HG03159 (cell line): ENCODE results near the gene SLC5A12.
A peak's percentile ranks its signal among the peaks of the same experiment; 100 is the strongest.

Source experiments
- ATAC-seq: cut with Tn5 transposase; IDR thresholded peaks from one replicate; pipeline ENCODE4 v1.9.1; 2021; ENCODE audit warnings: mild to moderate bottlenecking, moderate library complexity; ENCODE audit not compliant: unreplicated experiment

Gene SLC5A12, protein sequence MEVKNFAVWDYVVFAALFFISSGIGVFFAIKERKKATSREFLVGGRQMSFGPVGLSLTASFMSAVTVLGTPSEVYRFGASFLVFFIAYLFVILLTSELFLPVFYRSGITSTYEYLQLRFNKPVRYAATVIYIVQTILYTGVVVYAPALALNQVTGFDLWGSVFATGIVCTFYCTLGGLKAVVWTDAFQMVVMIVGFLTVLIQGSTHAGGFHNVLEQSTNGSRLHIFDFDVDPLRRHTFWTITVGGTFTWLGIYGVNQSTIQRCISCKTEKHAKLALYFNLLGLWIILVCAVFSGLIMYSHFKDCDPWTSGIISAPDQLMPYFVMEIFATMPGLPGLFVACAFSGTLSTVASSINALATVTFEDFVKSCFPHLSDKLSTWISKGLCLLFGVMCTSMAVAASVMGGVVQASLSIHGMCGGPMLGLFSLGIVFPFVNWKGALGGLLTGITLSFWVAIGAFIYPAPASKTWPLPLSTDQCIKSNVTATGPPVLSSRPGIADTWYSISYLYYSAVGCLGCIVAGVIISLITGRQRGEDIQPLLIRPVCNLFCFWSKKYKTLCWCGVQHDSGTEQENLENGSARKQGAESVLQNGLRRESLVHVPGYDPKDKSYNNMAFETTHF

DNA sequence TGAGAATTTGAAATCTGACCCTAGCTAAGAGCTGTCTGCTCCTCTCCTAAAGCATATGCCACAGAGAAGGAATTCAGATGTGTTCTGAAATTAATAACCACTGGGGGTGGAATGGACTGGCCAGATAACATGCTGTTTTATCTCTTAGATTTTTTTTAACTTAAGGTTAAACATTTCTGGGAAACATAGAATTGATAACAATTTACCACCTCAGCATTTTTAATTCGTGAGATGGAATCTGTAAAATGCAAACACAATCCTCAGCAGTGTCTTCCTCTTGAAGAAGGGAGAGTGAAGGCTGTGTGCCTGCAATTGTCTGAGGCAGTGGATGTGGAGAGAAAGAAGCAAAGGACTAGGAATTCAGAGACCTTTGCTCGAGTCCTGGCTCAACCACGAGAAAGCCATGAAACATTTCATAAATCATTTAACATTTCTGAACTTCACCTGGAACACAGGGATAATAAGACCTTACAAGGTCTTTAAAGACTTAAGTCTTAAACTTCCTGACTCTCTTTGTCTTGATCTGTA, at the start of gene SLC5A12:
Gene SLC5A12 (minus strand): TSS at position 113 of the 528 bp plus-strand sequence. CDS start 346 bp downstream, outside the sequence.
- no peak for ATAC-seq

DNA sequence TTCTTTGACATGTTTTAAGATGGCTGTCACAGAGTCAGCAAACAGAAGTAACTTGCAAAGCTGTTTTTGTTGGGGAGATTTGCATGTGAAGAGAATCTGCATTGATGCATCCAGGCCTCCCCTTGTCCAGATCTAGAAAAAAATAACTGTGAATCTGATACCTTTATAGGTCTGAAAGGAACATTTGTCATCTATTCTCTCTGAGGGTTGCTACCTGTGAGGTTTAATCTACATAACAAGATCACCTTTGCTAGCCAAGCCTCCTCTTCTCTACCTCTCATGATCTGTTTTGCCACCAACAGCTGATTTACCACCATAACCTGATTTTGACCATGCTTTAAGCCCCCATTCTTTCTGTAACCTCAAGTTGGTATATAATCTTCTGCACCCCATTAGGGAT, 47.2 kb upstream of the SLC5A12 start:
- ATAC-seq, result no peak

DNA sequence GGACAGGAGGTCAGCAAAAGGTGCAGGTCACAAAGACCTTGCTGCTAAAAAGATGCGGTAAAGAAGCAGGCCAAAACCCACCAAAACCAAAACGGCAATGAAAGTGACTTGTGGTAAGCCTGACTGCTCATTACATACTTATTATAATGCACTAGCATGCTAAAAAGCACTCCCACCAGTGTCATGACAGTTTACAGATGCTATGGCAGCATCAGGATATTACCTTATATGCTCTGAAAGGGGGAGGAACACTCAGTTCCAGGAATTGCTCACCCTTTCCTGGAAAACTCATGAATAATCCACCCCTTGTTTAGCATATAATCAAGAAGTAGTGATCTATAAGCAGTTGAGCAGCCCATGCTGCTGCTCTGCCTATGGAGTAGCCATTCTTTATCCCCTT, 45.2 kb upstream of the SLC5A12 start:
- no peak for ATAC-seq

DNA sequence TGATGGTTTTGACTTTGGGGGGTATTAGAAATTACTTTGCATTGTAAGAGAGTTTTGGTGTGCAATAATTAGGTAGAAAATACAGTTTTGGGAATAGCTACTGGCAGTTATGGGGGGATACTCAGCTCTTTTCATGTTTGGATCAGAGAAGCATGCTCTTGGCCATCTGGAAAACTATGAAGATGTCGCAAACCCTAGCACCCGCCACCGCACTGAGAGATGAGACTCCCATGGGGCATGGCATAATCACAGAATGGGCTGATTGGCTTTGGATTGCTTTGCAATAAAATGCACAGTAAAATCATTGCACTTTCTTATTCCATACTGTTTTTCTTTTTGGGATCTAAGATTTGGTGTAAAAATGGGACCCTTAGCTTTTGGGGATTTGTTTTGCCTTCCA, 43.5 kb upstream of the SLC5A12 start:
- no peak for ATAC-seq

DNA sequence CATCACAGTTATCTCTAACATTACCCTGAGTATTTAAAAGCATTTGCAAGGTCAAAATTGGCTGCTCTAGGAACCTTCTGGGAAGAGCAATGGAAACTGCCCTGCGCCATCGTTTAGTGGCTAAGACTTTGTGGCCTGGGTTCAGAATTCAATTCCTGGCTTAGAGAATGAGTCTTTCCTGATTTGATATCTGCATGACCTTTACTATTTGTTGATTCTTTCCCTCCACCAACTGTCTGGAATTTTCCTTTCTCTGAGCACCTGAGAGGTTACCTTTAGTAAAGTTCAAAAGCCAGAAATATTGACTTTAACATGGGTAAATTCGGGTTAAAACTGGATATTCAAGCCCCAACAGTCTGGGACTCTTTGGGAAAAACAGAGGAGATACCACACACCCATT, 43.0 kb upstream of the SLC5A12 start:
- no peak for ATAC-seq

DNA sequence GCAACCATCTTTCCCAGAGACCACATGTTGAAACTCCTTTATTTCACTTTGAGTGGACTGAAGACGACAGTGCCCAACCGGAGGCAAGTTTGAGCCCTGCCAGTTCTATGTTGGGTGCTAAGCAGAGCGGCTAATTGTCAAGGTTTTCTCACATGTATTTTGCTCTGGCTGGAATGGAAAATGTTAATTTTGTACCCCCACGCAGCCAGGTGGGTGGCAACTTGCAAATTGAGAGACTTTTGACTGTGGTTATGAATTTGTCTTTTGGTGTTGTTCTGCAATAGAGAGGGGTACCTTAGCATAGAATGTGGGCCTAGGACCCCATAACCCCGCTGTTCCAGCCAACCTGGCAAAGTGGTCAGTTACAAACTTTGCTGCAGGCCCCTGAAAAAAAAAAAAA, 42.5 kb upstream of the SLC5A12 start:
- no peak for ATAC-seq

DNA sequence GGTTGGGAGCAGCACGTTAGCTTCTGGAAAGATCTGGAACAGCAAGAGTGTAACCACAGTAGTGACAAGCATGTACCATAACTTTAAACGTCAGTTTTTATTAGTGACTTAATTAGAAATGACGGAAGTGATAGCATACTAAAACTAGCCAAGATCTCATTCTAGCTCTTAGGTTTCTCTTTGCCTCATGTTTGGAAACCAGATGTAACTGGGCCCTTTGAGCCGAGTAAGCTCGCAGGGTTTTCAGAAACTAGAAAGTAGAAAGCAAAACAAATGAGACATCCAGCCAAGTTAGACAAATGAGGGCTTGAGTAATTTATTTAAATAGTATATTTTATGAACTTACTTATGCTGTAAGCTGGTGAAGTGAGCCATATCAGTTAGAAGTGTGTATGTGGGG, 40.2 kb upstream of the SLC5A12 start:
- no peak for ATAC-seq

DNA sequence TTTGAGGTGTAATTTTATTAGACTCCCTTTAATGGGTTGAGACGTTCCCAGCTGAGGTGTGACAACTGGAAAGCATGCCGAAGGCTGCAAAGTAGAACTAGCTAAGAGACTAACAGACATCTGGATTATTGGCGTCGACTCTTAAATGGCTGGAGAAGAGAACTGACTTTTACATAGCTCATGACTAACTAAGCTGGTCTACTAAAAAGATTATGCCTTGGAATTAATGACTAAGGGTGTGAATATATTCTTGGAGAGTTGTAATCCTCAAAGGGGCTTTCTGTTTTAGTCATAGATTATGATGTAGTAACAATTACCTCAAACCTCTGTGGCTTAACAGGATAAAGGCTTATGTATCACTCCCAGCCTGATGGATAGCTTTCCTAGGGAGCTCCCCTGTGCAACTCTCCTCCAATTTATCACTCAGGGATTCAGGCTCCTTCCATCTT, 39.5 kb upstream of the SLC5A12 start:
- ATAC-seq, result no peak

DNA sequence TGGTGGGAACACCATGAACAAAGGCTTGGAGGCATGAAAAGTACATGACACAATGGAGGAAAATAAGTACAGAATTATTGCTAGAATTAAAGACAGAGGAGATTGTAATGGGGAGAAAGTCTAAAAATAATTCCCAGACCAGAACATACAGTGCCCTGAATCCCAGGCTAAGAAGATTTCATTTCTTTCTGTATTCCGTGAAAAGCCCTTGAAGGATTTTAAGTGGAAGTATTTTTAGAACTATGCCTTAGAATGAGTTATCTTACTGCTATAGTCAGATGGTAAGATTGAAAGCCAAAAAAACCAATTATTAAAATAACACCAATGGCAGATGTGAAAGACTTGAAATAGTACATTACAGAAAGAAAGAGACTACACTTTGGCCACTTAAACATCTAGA, 36.1 kb upstream of the SLC5A12 start:
- no peak for ATAC-seq

DNA sequence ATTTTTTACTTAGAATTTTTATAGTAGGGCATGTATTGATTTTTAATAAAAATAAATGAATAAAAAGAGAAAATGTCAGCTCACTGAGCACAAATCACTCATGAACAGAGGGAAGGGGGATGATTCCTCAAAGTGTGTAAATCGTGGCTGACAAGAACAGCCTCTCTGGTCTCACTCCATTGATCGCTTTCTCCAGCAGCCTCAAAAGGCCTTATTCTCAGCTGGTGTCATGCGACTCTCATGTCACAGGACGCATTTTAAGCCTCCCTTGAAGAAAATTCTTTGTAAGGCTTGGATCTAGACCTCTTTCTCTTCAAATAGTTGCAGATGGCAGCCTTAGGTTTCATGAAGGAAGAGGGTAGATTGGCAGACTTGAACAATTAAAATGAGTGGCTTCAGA, 33.9 kb upstream of the SLC5A12 start:
- no peak for ATAC-seq

DNA sequence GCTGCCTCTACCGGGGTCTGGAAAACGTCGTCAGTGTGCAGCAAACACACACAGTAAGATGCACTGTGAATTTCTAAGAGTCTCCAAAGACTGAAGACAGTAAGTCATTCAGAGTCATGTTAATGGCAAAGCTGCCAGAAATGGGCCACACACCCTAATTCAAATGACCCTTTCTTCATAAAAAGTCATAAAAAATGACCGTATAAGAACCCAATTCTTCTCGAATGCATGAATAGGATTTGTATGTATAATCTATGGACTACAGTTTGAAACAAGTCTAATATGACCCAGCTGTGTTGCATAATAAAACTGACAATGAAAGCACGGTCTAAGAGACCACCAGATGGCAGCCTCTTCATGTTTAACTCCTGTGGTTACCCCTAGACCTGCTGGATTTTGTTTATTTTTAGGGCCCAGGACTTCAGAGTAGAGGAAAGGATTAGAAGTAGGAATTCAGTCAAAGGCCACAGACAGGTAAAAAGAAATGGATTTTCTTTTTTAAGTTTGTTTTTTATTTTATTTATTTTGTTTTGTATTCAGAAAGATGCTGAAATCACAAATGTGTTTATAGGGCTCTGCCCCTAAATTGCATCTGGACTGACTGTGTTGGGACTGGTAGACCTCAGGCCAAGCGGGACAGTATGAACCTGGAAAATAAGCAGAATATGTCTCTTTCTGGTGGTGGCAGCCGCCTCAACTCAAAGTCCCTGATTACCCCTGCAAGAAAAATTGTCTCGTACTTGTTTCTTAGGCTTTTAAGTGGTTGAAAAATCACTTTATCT, 32.1 kb upstream of the SLC5A12 start:
- peak; percentile 79 for ATAC-seq

DNA sequence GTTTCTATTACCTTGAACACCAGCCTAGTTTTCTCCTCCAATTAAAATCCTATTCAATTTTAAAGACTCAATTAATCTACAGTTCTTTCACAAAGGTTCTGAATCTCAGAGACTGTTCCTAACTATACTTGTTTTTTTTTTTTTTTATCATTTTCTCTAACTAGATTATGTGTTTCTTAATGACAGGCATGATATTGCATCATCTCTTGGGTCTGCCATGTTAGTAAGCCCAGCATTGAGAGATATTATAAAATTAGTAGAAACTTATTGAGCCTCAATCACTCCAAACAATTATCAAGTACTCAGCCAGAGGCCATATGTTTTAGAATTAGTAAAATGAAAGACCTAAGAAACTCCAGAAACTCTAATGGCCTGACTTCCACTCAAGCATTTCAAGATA, 28.1 kb upstream of the SLC5A12 start:
- ATAC-seq, result no peak

DNA sequence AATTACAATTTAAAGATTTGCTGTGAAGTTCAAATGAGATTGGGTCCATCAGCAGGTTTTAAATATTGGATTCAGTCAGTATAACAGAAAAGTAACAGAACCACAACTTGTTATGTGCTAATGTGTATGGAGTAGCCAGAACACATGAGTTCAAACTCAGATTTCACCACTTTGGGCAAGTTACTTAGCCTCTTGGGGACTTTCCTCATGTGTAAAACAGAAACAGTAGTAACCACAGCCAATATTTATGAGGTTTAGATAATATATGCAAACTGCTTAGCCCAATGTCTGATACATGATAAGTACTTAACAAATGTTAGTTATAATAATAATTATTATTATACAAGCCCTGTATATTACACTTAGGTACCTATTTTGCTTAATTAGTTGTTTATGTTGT, 21.8 kb upstream of the SLC5A12 start:
- peak; percentile 81 for ATAC-seq

DNA sequence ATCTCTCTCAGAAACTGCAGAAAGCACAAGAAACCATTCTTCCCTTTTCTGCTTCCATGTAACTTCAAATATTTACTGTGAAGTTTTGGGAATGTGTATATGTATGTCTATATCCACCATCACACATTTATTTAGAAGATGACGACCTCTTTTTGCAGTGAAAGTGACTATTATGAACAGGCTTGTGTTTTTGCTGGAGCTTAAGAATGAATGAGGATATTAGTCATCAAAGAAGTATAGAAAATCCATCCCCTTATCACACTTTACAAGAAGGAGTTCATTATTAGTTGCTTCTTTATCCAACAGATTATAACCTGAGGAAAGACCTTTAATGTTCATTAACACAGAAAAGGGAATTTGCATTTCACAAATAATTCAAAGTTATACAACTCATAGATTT, 21.1 kb upstream of the SLC5A12 start:
- ATAC-seq, result no peak

DNA sequence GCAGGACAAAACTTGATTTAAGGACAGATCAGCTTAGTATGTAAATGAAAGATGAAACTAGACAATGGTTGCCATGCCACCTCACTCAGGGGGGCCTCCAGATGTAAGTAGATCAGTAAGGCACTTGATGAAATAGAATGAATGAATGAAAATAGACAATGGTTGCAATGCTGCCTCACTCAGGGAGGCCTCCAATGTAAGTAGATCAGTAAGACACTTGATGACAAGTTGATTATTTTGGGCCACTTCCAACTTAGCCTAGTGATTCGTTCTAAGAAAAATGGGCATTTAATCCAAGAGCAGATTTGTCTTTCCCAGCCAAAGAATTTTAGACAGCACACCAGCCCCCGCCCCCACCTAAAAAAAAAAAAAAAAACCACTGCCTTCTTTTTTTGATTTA, 19.2 kb upstream of the SLC5A12 start:
- no peak for ATAC-seq

DNA sequence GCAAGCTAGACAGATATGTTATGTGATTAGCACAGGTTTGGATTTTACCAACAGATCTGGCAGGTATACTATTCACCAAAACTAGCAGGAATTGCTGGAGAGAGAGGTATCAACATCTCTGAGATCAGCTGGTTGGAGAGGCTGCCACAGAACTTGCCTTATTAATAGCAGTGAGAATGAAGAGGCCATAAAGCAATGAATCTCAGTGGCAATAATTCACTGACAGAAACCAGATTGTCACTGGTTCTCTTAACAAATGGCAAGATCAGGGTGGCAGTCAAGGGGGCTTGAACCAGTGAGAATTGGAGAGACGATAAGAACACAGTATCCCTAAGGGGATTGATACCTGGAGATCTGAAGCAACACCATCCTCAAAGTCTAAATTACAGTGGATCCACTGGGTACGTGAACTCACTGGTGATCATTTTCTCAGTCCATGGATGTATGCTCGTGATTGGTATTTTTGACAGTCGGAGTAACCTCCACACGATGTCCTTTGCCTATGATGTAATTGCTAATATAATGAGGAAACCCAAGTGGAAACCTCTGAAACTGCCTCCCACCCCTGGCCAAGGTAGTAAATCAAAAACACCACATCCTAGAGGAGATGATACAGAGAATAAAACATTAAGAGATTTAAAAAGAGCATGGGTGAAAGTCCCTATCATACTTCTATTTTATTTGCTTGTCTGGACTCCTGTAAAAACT, 17.7 kb upstream of the SLC5A12 start:
- ATAC-seq, result no peak

DNA sequence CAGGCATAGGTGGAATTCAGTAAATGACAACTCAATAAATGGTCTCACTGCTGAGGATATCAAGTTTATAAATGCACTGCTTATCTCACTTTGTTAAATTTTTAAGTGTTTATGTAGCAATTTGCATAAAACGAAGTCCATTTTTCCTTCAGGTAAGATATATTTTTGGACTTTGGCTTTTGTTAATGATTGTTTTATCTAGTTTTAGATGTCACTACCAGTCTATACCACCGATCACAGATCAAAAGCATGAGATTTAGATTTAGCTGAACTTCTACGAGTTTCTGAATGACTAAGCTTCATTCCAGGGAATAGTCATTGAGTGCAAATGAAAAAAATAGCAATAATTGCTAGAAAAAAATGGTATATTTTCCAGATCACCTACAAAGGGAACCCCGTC, 12.8 kb upstream of the SLC5A12 start:
- ATAC-seq, result no peak

DNA sequence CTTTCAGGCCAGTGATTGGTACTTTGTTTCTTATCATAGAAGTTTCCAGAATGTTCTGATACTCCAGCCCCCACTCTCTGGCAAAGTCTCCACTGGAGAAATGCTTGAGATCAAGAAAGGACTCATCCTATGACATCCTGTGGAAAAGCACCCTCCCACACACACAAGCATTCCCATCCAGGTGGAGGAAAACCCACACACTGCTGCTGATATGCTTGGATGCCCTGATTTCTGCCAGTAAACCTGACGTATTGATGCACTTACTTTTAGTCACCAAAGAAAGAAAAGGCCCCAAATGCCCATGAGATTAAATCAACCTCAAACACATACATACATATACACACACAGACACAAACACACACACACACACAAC, 9.2 kb upstream of the SLC5A12 start:
- no peak for ATAC-seq

DNA sequence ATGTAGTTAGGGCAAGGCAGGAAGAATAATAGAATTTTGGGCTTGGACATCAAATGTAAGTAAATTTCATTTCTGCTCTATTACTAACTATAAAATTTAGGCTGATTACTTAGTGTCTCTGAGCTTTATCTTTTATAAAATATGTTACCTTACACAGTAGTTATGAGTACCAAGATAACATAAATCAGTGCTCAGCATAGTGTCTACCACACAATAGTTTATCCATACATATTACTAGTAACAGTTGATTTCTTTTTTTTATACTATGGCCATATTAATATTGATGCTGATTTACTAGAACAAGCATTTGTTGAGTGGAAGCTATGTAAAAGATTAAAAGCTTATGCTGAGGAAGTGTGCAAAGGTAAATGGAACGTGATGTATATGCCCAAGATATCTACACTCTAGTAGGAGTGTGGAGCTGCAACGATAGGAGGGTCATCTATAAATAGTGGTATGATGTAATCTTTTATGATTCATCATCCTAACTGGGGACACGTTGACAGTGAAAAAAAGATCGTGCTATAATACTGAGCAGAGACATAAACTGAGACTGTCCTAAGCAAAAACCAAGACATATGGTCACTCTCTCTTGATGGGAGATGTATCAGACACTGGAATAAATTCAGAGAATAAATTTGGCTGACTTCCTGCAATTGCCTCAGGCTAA, 8.7 kb upstream of the SLC5A12 start:
- no peak for ATAC-seq

DNA sequence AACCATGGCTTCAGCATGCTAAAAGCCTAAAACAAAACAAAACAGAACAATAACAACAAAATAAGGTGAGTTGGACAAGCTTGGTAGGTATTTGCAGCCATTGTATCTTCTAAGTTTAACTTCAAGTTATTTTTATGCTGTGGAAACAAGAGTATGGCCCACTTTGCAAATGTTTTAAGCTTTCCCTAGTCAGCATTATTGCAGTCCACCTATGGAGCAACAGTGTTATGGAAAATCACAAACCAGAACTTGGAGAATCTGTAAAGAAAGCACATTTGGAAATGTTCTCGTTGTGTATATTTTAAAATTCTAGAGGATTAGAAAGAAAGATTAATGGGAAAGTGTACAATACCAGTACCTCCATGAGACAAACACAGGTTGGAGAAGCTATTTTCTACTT, 7.4 kb upstream of the SLC5A12 start:
- ATAC-seq, result no peak
